NCI-H2107 treated with DMSO at 0.1 percent for 48 hours (cell line): ENCODE results near the gene GABARAP.

Experiments
- DNase-seq: peaks from one replicate; lab custom pipeline; 2025; ENCODE audit not compliant: unreplicated experiment; lab: John Stamatoyannopoulos, UW

GABARAP gene

GRCh38 chr17:7241090-7241733 is 1.0 kb downstream of the GABARAP start:
- DNase-seq: no peak

GRCh38 chr17:7240375-7240774 is 1.9 kb downstream of the GABARAP start:
- no peak for DNase-seq

GRCh38 chr17:7239091-7240027 is 2.9 kb downstream of the GABARAP start, which contains the start of gene PHF23:
Gene PHF23, minus strand, starts transcription at chr17:7239457. Its CDS starts 178 bp downstream, at chr17:7239279.
- peak; percentile 94 for DNase-seq

GRCh38 chr17:7238420-7239090 is 3.7 kb downstream of the GABARAP start:
- DNase-seq: no peak

- DNase-seq: no peak
Measured at GRCh38 chr17:7237761-7238419, 4.4 kb downstream of the GABARAP start.

- no peak for DNase-seq
Measured at GRCh38 chr17:7237266-7237760, 4.9 kb downstream of the GABARAP start.

GRCh38 chr17:7236808-7237207 is 5.4 kb downstream of the GABARAP start:
- DNase-seq: no peak

GRCh38 chr17:7235693-7236665 is 6.3 kb downstream of the GABARAP start:
- DNase-seq: no peak

- DNase-seq: peak; percentile 70
Measured at GRCh38 chr17:7234083-7234951, 7.9 kb downstream of the GABARAP start, which contains the start of gene DVL2. Gene DVL2, minus strand, starts transcription at chr17:7234517. Its CDS starts 255 bp downstream, at chr17:7234262.

GRCh38 chr17:7233701-7234082 is 8.6 kb downstream of the GABARAP start:
- no peak for DNase-seq

- DNase-seq: no peak
Measured at GRCh38 chr17:7232114-7232513, 10.1 kb downstream of the GABARAP start.

- no peak for DNase-seq
Measured at GRCh38 chr17:7229504-7229903, 12.7 kb downstream of the GABARAP start.

GRCh38 chr17:7228920-7229319 is 13.3 kb downstream of the GABARAP start:
- DNase-seq: no peak

- no peak for DNase-seq
Measured at GRCh38 chr17:7226721-7227710, 15.2 kb downstream of the GABARAP start.

- DNase-seq: no peak
Measured at GRCh38 chr17:7225711-7226331, 16.4 kb downstream of the GABARAP start.

- DNase-seq: no peak
Measured at GRCh38 chr17:7224661-7225111, 17.6 kb downstream of the GABARAP start.

- no peak for DNase-seq
Measured at GRCh38 chr17:7224110-7224509, 18.1 kb downstream of the GABARAP start.
